Activated T-helper 17 cell treated with anti-CD3 and anti-CD28 coated beads, Interleukin-2, amount 50 U/mL, for 72 hours (primary cell): ENCODE data around the gene NPNT. TPM values are rescaled to one million over a fixed set of nuclear protein-coding genes. Genes with fewer than 3 reads are reported as not detected.
"Not testable (repeated sequence)": the region's sequence is repeated elsewhere in the genome, so short reads cannot be mapped to it uniquely, and the experiment has no call there.

Source experiments
- ATAC-seq: fragments of 150-1000 bp; cut with Tn5 transposase; replicated peaks from 2 replicates; pipeline ENCODE4 v1.10.0; 2021; ENCODE audit warnings: mild to moderate bottlenecking, moderate library complexity
- H3K27ac Mint-ChIP-seq: one replicate; pipeline ENCODE4 v1.8.0; 2022; ENCODE audit warnings: mixed read lengths
- H3K27me3 Mint-ChIP-seq: one replicate; pipeline ENCODE4 v1.8.0; 2022; ENCODE audit warnings: mixed read lengths
- H3K36me3 Mint-ChIP-seq: one replicate; pipeline ENCODE4 v1.8.0; 2022; ENCODE audit warnings: low read depth, mild to moderate bottlenecking, mixed read lengths
- H3K4me1 Mint-ChIP-seq: one replicate; pipeline ENCODE4 v1.8.0; 2022; ENCODE audit warnings: mixed read lengths
- H3K4me3 Mint-ChIP-seq: one replicate; pipeline ENCODE4 v1.8.0; 2022; ENCODE audit warnings: mild to moderate bottlenecking, mixed read lengths
- H3K9me3 Mint-ChIP-seq: one replicate; pipeline ENCODE4 v1.8.0; 2022; ENCODE audit warnings: mixed read lengths
- total RNA-seq, 2 donors: library from RNA; stranded (reverse); gene quantifications; one replicate each; pipeline ENCODE4 v1.2.3, GENCODE V29; 2022

NPNT gene, protein sequence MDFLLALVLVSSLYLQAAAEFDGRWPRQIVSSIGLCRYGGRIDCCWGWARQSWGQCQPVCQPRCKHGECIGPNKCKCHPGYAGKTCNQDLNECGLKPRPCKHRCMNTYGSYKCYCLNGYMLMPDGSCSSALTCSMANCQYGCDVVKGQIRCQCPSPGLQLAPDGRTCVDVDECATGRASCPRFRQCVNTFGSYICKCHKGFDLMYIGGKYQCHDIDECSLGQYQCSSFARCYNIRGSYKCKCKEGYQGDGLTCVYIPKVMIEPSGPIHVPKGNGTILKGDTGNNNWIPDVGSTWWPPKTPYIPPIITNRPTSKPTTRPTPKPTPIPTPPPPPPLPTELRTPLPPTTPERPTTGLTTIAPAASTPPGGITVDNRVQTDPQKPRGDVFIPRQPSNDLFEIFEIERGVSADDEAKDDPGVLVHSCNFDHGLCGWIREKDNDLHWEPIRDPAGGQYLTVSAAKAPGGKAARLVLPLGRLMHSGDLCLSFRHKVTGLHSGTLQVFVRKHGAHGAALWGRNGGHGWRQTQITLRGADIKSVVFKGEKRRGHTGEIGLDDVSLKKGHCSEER
- not detected for total RNA-seq

DNA sequence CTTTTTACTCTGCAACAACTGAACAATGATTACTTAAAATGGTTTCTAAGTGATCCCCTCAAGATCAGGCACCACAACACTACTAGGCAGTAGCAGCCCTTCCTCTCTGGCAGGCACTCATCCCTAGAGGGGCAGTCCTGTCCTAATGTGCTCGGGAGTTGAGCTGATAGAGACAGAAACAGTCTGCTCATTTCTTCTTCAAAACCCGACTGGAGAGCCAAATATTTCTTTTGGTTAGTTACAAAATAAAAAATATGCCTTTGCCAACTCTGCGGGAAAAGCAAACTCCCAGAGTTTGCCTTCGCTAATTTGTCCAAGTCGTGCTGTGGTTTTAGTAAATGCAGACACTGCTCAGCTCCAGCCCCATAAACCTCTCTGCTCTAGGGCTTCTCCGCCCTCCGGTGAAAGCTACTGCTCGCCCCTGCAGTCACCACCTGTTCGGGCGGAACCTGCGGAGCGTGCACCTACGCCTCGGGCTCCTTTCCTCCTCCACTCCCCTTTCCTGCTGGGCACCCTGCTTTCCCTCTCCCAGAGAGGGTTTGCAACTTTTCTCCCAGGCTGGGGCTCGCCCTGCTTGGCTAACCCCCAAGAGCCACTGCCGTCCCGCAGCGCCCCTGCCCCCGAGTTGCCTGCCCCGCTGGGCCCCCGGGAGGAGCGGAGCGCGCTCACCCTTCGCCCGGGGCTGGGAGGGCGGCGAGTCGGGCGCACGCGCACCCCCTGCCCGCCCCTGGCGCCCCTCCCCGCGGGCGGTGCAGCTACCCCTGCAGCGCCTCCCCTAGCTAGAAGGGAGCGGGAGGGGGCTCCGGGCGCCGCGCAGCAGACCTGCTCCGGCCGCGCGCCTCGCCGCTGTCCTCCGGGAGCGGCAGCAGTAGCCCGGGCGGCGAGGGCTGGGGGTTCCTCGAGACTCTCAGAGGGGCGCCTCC is at the start of gene NPNT:
NPNT (plus strand) TSS at position 812 of the 923 bp plus-strand sequence. CDS start 182 bp downstream, outside the sequence.
- H3K36me3 Mint-ChIP-seq: no peaks in the 10 kb centered on the region
- H3K27me3 Mint-ChIP-seq: peaks cover 44% of the 10 kb centered on the region
- ATAC-seq: no peak
- no peak within 1 kb of the TSS for H3K27ac Mint-ChIP-seq
- no peaks in the 10 kb centered on the region for H3K9me3 Mint-ChIP-seq
- no peak within 1 kb of the TSS for H3K4me3 Mint-ChIP-seq
- H3K4me1 Mint-ChIP-seq: no peaks in the 10 kb centered on the region

DNA sequence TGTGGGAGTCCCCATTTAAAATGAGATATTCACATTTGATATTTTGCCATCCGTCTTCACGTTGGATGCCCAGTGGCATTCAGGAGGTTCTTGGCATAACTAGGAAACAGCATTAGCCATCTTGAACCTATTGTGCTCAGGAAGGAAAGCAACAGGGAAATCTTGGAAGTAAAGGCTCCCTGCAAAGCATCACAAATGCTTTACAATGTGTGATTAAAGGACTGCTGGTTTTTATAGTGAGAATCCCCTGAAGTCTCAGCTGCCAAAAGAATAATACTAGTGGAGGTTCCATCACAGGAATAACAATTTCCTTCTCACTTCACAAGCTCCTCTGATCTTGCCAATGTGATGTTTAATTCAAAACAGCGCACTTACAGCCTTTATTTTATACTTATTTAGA is 49.7 kb upstream of the NPNT start:
- Mint-ChIP-seq H3K27me3 (no peaks in the 10 kb centered on the region), H3K4me3 (no peak overlapping the region), H3K9me3 (no peaks in the 10 kb centered on the region), H3K4me1 (no peaks in the 10 kb centered on the region), H3K27ac (no peak overlapping the region), H3K36me3 (peaks cover 8% of the 10 kb centered on the region)
- ATAC-seq: no peak

- H3K36me3 Mint-ChIP-seq, H3K9me3 Mint-ChIP-seq, H3K27ac Mint-ChIP-seq, ATAC-seq, H3K27me3 Mint-ChIP-seq, H3K4me1 Mint-ChIP-seq, H3K4me3 Mint-ChIP-seq: not testable (repeated sequence)
These were observed 46.9 kb upstream of the NPNT start for GRCh38 chr4:105848359-105848758.

- Mint-ChIP-seq H3K4me3 (no peak overlapping the region), H3K36me3 (no peaks in the 10 kb centered on the region)
- no peak for ATAC-seq
These were observed 44.1 kb upstream of the NPNT start for GRCh38 chr4:105851196-105851595.

DNA sequence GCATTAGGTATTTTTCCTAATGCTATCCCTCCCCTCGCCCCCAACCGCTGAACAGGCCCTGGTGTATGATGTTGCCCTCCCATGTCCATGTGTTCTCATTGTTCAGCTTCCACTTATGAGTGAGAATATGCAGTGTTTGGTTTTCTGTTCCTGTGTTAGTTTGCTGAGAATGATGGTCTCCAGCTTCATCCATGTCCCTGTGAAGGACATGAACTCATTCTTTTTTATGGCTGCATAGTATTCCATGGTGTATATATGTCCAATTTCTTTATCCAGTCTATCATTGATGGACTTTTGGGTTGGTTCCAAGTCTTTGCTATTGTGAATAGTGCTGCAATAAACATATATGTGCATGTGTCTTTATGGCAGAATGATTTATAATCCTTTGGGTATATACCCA is 43.0 kb upstream of the NPNT start:
- not testable (repeated sequence) for H3K4me3 Mint-ChIP-seq, H3K4me1 Mint-ChIP-seq

More at GRCh38 chr4:105851196-105851595, 44.1 kb upstream of the NPNT start:
- H3K4me1 Mint-ChIP-seq: no peaks in the 10 kb centered on the region
- no peak overlapping the region for H3K27ac Mint-ChIP-seq
- H3K27me3 Mint-ChIP-seq: no peaks in the 10 kb centered on the region
- peaks cover 10% of the 10 kb centered on the region for H3K9me3 Mint-ChIP-seq

GRCh38 chr4:105858466-105859040 is 36.7 kb upstream of the NPNT start:
- H3K4me1 Mint-ChIP-seq: no peaks in the 10 kb centered on the region
- no peak for ATAC-seq
- no peaks in the 10 kb centered on the region for H3K36me3 Mint-ChIP-seq
- H3K9me3 Mint-ChIP-seq: peaks cover 29% of the 10 kb centered on the region
- no peaks in the 10 kb centered on the region for H3K27me3 Mint-ChIP-seq
- H3K4me3 Mint-ChIP-seq: no peak overlapping the region
- H3K27ac Mint-ChIP-seq: no peak overlapping the region

More for the DNA sequence above, 43.0 kb upstream of the NPNT start:
- H3K27ac Mint-ChIP-seq, H3K36me3 Mint-ChIP-seq, H3K27me3 Mint-ChIP-seq, ATAC-seq: not testable (repeated sequence)
- peaks cover 15% of the 10 kb centered on the region for H3K9me3 Mint-ChIP-seq

- Mint-ChIP-seq H3K27ac (no peak overlapping the region), H3K27me3 (no peaks in the 10 kb centered on the region), H3K4me1 (no peaks in the 10 kb centered on the region), H3K36me3 (no peaks in the 10 kb centered on the region), H3K4me3 (no peak overlapping the region), H3K9me3 (peaks cover 29% of the 10 kb centered on the region)
- ATAC-seq: no peak
These were observed 36.0 kb upstream of the NPNT start for GRCh38 chr4:105859233-105859632.

DNA sequence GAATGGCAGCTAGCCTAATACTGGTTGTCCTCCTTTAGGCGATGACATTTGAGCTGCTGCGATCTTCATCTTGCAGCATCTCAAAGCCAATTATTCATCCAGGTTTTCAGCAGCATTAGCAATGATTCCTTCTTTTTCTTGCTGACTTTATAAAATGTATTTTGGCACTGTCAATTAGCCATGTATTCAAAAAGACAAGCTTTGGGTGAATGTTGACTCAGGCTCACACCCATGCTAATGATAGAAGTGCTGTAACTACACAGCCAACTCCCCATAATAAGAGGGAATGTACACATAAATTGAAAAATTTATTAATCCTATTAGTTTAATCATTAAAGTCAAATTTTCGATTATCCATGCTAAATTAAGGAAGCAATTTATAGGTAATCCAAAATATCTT is 24.3 kb upstream of the NPNT start:
- H3K9me3 Mint-ChIP-seq: no peaks in the 10 kb centered on the region
- no peaks in the 10 kb centered on the region for H3K36me3 Mint-ChIP-seq
- no peak overlapping the region for H3K27ac Mint-ChIP-seq
- H3K4me3 Mint-ChIP-seq: no peak overlapping the region
- H3K4me1 Mint-ChIP-seq: no peaks in the 10 kb centered on the region
- no peak for ATAC-seq
- H3K27me3 Mint-ChIP-seq: peaks cover 5% of the 10 kb centered on the region

GRCh38 chr4:105871997-105872396 is 23.3 kb upstream of the NPNT start:
- Mint-ChIP-seq H3K27me3 (peaks cover 5% of the 10 kb centered on the region), H3K4me1 (no peaks in the 10 kb centered on the region), H3K4me3 (no peak overlapping the region), H3K36me3 (no peaks in the 10 kb centered on the region), H3K9me3 (no peaks in the 10 kb centered on the region), H3K27ac (no peak overlapping the region)
- ATAC-seq: no peak

DNA sequence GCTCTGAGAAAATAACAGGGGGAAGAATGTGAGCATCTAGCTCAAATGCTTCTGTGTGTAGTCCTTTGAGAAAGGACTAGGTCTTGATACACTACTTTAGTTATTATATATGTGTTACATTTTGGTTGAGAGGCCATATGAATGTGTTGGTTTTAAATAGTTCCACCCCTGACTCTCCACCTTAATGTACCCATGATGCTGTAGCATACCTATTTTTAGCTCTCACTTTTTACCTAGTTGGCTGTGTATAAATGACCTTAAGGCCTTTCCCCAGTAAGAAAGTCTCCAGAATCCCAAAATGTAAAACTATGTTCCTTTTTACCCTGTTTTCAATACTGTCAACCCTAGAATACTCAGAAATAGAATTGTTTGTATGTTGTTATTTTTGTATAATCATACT is 20.0 kb upstream of the NPNT start:
- no peaks in the 10 kb centered on the region for H3K9me3 Mint-ChIP-seq
- H3K36me3 Mint-ChIP-seq: no peaks in the 10 kb centered on the region
- peaks cover 9% of the 10 kb centered on the region for H3K27me3 Mint-ChIP-seq
- no peaks in the 10 kb centered on the region for H3K4me1 Mint-ChIP-seq
- no peak overlapping the region for H3K27ac Mint-ChIP-seq
- H3K4me3 Mint-ChIP-seq: no peak overlapping the region
- ATAC-seq: no peak

GRCh38 chr4:105878668-105879067 is 16.6 kb upstream of the NPNT start:
- no peak for ATAC-seq
- H3K27ac Mint-ChIP-seq: no peak overlapping the region
- no peak overlapping the region for H3K4me3 Mint-ChIP-seq
- H3K36me3 Mint-ChIP-seq: no peaks in the 10 kb centered on the region
- peaks cover 4% of the 10 kb centered on the region for H3K27me3 Mint-ChIP-seq
- H3K4me1 Mint-ChIP-seq: no peaks in the 10 kb centered on the region
- H3K9me3 Mint-ChIP-seq: peaks cover 3% of the 10 kb centered on the region

DNA sequence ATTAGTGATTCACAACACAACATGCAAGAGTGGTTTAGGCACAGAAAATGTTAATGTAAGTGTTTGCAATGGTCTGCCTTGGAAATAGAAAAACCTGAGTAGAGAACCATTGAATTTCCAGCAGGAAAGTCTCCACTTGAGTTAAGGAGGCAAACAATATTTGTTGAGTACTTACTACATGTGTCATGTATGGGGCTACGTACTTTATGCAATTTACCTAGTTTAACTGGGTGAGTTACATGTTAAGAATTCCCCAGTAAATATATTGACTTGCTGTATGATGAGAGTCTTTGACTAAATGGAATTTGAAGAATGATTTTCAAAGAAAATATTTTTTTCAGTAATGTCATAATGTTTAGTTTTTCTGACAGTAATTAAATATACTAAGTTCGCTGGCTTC is 7.8 kb upstream of the NPNT start:
- Mint-ChIP-seq H3K9me3 (peaks cover 3% of the 10 kb centered on the region), H3K36me3 (no peaks in the 10 kb centered on the region), H3K4me3 (no peak overlapping the region), H3K4me1 (no peaks in the 10 kb centered on the region), H3K27ac (no peak overlapping the region), H3K27me3 (peaks cover 5% of the 10 kb centered on the region)
- ATAC-seq: no peak

DNA sequence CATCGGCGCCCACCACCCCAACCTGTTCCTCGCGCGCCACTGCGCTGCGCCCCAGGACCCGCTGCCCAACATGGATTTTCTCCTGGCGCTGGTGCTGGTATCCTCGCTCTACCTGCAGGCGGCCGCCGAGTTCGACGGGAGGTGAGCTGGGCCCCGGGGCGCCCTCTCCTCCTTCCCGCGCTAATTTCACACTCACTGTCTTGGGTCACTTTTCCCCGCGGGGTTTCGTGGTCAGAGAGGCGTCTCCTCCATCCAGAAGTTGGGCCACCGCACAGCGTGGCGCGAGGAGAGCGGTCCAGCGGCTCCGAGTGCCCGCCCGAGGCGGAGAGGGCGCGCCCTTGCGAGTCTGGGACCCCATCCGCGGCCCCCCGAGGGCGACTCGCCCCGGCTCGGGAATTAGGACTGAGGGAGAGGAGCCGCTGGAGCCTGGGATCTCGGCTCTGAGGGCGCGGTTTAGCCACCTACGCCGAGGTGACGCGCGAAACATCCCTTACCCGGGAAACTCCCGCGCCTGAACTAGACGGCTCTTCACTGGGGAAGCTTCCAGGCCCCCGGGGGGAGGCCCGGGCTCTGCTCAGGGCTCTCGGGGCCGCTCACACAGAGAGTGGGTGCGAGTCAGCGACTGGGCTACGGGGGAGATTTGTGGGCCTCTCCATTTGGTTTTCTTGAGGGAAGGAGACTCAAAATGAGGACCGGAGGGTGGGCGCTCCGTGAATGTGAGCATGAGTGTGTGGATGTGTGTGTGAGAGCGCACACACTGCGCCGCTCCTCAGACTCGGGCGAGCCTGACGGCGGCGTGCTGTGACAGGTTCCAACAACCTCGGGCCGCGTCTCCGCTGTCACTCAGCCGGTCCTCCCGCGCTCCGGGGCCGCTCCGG is 551 bp downstream of the NPNT start:
- H3K4me1 Mint-ChIP-seq: no peaks in the 10 kb centered on the region

More for the DNA sequence above, 551 bp downstream of the NPNT start:
- H3K27me3 Mint-ChIP-seq: peaks cover 50% of the 10 kb centered on the region
- H3K27ac Mint-ChIP-seq: no peak overlapping the region
- no peak for ATAC-seq
- H3K9me3 Mint-ChIP-seq: no peaks in the 10 kb centered on the region
- no peak overlapping the region for H3K4me3 Mint-ChIP-seq
- no peaks in the 10 kb centered on the region for H3K36me3 Mint-ChIP-seq
